Prostate gland (tissue), 2 donors: Measurements from ENCODE around the gene GRIK3.

Experiments
- POLR2A ChIP-seq: fragments of 450-650 bp; IDR thresholded peaks from one replicate; pipeline ENCODE4 v1.6.1; 2016; ENCODE audit warnings: antibody characterized with exemption, mild to moderate bottlenecking
- TF ChIP-seq, protein P1 (sequence below), 4 experiments: fragments of 200-600 bp in 2 of 4; fragments of 450-650 bp in 2 of 4; sonication (generic) in 2 of 4; IDR thresholded peaks; 1 replicate in 3 of 4; 2 replicates in 1 of 4; pipeline ENCODE4 v1.5.1; 2016 to 2019; ENCODE audit warnings: antibody characterized with exemption in 4 of 4, mild to moderate bottlenecking in 2 of 4, moderate library complexity in 2 of 4

DNA sequence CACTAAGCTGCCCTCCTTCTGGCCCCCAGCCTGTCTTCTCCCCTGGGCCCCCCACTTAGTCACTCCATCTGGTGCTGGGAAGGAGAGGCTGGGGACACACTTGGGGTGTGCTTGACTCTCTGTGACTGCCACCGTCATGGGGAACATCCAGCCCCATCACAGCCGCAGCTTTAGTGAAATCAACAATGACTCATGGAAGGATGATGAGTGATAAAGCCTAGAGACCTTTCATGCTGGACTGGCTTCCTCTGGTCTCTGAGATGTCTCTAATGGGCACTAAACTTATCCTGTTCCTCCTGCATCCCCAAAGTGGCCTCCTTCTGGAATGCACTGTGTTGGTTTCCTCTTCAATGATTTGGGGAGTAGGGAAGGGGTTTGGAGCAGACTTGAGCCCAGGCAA is 172.9 kb downstream of the GRIK3 start:
- no peak for TF ChIP-seq POLR2A
- TF ChIP-seq, protein P1, sequence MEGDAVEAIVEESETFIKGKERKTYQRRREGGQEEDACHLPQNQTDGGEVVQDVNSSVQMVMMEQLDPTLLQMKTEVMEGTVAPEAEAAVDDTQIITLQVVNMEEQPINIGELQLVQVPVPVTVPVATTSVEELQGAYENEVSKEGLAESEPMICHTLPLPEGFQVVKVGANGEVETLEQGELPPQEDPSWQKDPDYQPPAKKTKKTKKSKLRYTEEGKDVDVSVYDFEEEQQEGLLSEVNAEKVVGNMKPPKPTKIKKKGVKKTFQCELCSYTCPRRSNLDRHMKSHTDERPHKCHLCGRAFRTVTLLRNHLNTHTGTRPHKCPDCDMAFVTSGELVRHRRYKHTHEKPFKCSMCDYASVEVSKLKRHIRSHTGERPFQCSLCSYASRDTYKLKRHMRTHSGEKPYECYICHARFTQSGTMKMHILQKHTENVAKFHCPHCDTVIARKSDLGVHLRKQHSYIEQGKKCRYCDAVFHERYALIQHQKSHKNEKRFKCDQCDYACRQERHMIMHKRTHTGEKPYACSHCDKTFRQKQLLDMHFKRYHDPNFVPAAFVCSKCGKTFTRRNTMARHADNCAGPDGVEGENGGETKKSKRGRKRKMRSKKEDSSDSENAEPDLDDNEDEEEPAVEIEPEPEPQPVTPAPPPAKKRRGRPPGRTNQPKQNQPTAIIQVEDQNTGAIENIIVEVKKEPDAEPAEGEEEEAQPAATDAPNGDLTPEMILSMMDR (IDR thresholded peaks at IDR 0.05), result no peak
